Ishikawa (cell line): Measurements from ENCODE around the gene C15orf39.

ENCODE experiments used
- CEBPB ChIP-seq: IDR thresholded peaks from 2 replicates; pipeline ENCODE4 v1.6.1; 2012
- CREB1 ChIP-seq: IDR thresholded peaks from 2 replicates; pipeline ENCODE4 v1.6.1; 2012; ENCODE audit warnings: low read depth
- EGR1 ChIP-seq: IDR thresholded peaks from 2 replicates; pipeline ENCODE4 v1.6.1; 2012
- EP300 ChIP-seq: IDR thresholded peaks from 2 replicates; pipeline ENCODE4 v1.6.1; 2012; ENCODE audit warnings: borderline replicate concordance
- FOXM1 ChIP-seq: IDR thresholded peaks from 2 replicates; pipeline ENCODE4 v1.6.1; 2012; ENCODE audit warnings: low read depth, borderline replicate concordance
- NFIC ChIP-seq: IDR thresholded peaks from 2 replicates; pipeline ENCODE4 v1.6.1; 2012
- RAD21 ChIP-seq: IDR thresholded peaks from 2 replicates; pipeline ENCODE4 v1.6.1; 2012; ENCODE audit warnings: low read depth
- TAF1 ChIP-seq: IDR thresholded peaks from 2 replicates; pipeline ENCODE4 v1.6.1; 2012; ENCODE audit warnings: low read depth, mild to moderate bottlenecking
- YY1 ChIP-seq: IDR thresholded peaks from 2 replicates; pipeline ENCODE4 v1.6.1; 2012; ENCODE audit warnings: low read depth
- ZBTB7A ChIP-seq: IDR thresholded peaks from 2 replicates; pipeline ENCODE4 v1.6.1; 2012; ENCODE audit warnings: low read depth
- TF ChIP-seq, protein P1 (sequence below): IDR thresholded peaks from 2 replicates; pipeline ENCODE4 v1.6.1; 2012; ENCODE audit warnings: low read depth, mild to moderate bottlenecking
- TF ChIP-seq, protein P2 (sequence below): IDR thresholded peaks from 2 replicates; pipeline ENCODE4 v1.6.1; 2012
- TF ChIP-seq, protein P3 (sequence below): IDR thresholded peaks from 2 replicates; pipeline ENCODE4 v1.6.1; 2012

DNA sequence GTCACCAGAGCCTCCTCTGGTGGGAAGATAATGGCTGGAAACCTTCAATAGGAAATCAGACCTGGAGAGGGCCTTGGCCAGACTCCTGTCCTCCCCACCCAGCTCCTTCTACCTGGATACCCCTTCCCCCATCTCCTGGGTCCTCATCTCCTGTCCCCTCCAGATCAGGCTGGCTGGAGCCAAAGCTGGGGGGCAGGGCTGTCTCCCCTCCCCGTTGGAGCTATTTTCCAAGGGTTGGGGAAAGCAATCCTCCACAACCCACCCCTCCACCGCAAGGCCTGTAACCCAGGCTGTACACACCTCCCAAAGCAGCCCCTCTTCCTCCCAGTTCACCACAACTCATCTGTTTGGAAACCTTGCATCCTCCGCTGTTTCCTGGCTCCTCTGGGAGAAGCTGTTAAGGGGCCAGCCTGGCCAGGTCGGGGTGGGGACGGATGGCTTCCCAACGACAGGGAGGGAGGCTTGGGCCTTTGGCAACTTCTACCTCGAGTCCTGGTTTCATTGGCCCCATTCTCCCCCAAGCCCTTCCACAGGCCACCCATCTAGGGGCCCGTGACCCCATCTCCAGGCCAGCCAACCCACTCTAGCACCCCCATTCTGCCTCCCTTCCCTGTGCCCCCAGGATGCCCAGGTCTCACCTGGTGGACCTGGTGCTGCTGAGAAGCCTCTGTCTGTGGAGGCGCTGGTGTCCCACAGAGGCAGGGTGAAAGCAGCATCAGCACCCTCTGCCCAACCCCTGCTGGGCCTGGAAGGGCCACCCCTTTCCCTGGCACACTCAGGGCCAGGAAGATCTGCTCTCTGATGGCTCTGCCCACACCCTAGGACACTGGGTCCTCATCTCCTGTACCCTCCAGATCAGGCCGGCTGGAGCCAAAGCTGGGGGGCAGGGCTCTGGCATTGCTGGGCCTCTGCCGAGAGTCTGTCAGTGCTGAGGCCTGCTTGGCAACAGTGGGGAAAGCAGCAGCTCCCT, 34.4 kb downstream of the C15orf39 start:
- no peak for TF ChIP-seq YY1
- TF ChIP-seq, protein P1, sequence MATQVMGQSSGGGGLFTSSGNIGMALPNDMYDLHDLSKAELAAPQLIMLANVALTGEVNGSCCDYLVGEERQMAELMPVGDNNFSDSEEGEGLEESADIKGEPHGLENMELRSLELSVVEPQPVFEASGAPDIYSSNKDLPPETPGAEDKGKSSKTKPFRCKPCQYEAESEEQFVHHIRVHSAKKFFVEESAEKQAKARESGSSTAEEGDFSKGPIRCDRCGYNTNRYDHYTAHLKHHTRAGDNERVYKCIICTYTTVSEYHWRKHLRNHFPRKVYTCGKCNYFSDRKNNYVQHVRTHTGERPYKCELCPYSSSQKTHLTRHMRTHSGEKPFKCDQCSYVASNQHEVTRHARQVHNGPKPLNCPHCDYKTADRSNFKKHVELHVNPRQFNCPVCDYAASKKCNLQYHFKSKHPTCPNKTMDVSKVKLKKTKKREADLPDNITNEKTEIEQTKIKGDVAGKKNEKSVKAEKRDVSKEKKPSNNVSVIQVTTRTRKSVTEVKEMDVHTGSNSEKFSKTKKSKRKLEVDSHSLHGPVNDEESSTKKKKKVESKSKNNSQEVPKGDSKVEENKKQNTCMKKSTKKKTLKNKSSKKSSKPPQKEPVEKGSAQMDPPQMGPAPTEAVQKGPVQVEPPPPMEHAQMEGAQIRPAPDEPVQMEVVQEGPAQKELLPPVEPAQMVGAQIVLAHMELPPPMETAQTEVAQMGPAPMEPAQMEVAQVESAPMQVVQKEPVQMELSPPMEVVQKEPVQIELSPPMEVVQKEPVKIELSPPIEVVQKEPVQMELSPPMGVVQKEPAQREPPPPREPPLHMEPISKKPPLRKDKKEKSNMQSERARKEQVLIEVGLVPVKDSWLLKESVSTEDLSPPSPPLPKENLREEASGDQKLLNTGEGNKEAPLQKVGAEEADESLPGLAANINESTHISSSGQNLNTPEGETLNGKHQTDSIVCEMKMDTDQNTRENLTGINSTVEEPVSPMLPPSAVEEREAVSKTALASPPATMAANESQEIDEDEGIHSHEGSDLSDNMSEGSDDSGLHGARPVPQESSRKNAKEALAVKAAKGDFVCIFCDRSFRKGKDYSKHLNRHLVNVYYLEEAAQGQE, result no peak
- TF ChIP-seq RAD21, result no peak
- TF ChIP-seq ZBTB7A, result no peak
- no peak for TF ChIP-seq TAF1
- no peak for TF ChIP-seq CEBPB
- TF ChIP-seq, protein P2, sequence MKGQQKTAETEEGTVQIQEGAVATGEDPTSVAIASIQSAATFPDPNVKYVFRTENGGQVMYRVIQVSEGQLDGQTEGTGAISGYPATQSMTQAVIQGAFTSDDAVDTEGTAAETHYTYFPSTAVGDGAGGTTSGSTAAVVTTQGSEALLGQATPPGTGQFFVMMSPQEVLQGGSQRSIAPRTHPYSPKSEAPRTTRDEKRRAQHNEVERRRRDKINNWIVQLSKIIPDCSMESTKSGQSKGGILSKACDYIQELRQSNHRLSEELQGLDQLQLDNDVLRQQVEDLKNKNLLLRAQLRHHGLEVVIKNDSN, result no peak
- no peak for TF ChIP-seq EGR1
- TF ChIP-seq FOXM1, result no peak
- TF ChIP-seq, protein P3, sequence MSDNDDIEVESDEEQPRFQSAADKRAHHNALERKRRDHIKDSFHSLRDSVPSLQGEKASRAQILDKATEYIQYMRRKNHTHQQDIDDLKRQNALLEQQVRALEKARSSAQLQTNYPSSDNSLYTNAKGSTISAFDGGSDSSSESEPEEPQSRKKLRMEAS, result no peak
- no peak for TF ChIP-seq NFIC
- no peak for TF ChIP-seq EP300
- TF ChIP-seq CREB1, result no peak
